ENCODE data around the gene FOXN3.
A peak's percentile ranks its signal among the peaks of the same experiment; 100 is the strongest.

The FOXN3 gene

DNA sequence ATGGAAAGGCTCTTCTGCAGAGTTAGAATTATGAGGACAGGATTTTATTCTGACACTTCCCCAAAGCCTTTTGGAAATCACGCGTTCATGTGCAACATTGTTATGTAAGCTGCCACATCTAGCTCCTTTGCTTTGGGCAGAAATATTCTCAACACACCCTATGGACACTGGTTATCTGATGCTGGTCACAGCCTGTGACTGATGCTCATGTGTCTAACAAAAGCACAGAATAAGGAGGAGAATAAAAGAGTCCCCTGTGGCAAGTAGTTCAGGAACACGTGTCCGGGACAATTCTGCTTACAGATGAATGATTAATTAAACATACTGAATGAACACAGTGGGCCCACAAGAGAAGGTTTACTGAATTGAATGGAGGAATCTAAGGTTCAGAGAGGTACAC is 22.1 kb downstream of the FOXN3 start:
- POLR2A ChIA-PET = no interaction called here
- peaks cover 0 to 30% (median 23%) of the 10 kb centered on the region in 4 experiments for H3K4me1 ChIP-seq (ENCODE audit: control extremely low read depth in 1 of 4, control insufficient read depth in 4 of 4, insufficient read depth in 4 of 4, low read length in 3 of 4)
- no peak overlapping the region for H3K27ac ChIP-seq (ENCODE audit: insufficient read depth in 1 of 2, low read depth in 1 of 2, low read length in 2 of 2, poor library complexity in 1 of 2, severe bottlenecking in 2 of 2)
- no peaks in the 10 kb centered on the region for H3K27me3 ChIP-seq (replicated peaks in 2 of 5; ENCODE audit: control insufficient read depth in 4 of 5, insufficient read depth in 5 of 5, low read length in 4 of 5)
- peaks cover 0 to 14% (median 3%) of the 10 kb centered on the region in 4 experiments for H3K36me3 ChIP-seq (ENCODE audit: control insufficient read depth in 4 of 4, insufficient read depth in 4 of 4, low read length in 3 of 4)
- no peak overlapping the region for H3K4me3 ChIP-seq (ENCODE audit: control insufficient read depth in 1 of 7, extremely low read depth in 1 of 7, insufficient read depth in 4 of 7, low read depth in 2 of 7, low read length in 6 of 7)
- WGBS (ENCODE audit: insufficient coverage) = 52% methylated on average over 4 of the region's 4 CpGs
- no peaks in the 10 kb centered on the region for H3K9me3 ChIP-seq (ENCODE audit: control extremely low read depth in 1 of 5, control insufficient read depth in 4 of 5, insufficient read depth in 2 of 5, low read depth in 1 of 5, low read length in 4 of 5)
- DNase-seq = no peak
- CTCF ChIA-PET = interaction anchor here (0.9 to 2.0 kb wide), 4 partner anchors 9 to 142 kb away, joined by 3 to 5 read pairs (median 4); no protein-coding TSS in a partner anchor

DNA sequence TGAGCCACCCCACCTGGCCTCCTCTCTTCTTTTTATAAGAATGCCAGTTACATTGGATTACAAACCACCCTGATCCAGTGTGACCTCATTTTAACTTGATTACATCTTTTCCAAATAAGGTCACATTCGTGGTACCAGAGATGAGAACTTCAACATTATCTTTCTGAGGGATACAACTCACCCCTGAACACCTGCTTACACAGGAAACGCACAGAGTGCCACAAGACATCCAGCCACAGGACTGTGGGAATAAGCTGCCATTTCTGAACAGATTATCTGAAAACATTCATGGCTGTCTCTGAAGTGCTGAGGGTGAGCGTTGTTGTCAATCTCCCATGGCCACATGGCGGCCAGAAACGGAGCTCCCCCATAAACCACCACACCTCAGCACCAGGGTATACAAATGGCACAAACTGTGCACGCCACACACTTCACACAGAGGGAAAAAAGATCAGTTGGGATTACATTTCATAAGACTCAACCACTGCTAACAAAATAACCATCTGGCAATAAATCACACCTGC is 23.7 kb downstream of the FOXN3 start:
- CTCF ChIA-PET = interaction anchor here (0.7 to 2.0 kb wide), 5 partner anchors 11 to 234 kb away, joined by 3 to 5 read pairs (median 3); no protein-coding TSS in a partner anchor
- H3K4me3 ChIP-seq (ENCODE audit: control insufficient read depth in 1 of 7, extremely low read depth in 1 of 7, insufficient read depth in 4 of 7, low read depth in 2 of 7, low read length in 6 of 7) = no peak overlapping the region
- H3K9me3 ChIP-seq (ENCODE audit: control extremely low read depth in 1 of 5, control insufficient read depth in 4 of 5, insufficient read depth in 2 of 5, low read depth in 1 of 5, low read length in 4 of 5) = no peaks in the 10 kb centered on the region
- H3K27me3 ChIP-seq (replicated peaks in 2 of 5; ENCODE audit: control insufficient read depth in 4 of 5, insufficient read depth in 5 of 5, low read length in 4 of 5) = no peaks in the 10 kb centered on the region
- WGBS (ENCODE audit: insufficient coverage) = 85% methylated on average over 6 of the region's 6 CpGs
- POLR2A ChIA-PET = interaction anchor here (0.6 kb wide), 1 partner anchor 184 kb away, joined by 4 read pairs; no protein-coding TSS in a partner anchor
- no peak overlapping the region for H3K27ac ChIP-seq (ENCODE audit: insufficient read depth in 1 of 2, low read depth in 1 of 2, low read length in 2 of 2, poor library complexity in 1 of 2, severe bottlenecking in 2 of 2)
- peaks cover 0 to 12% (median 3%) of the 10 kb centered on the region in 4 experiments for H3K36me3 ChIP-seq (ENCODE audit: control insufficient read depth in 4 of 4, insufficient read depth in 4 of 4, low read length in 3 of 4)
- H3K4me1 ChIP-seq (ENCODE audit: control extremely low read depth in 1 of 4, control insufficient read depth in 4 of 4, insufficient read depth in 4 of 4, low read length in 3 of 4) = peaks cover 0 to 19% (median 13%) of the 10 kb centered on the region in 4 experiments
- DNase-seq = peak in 2 of 3 donors; percentile 26 to 48

DNA sequence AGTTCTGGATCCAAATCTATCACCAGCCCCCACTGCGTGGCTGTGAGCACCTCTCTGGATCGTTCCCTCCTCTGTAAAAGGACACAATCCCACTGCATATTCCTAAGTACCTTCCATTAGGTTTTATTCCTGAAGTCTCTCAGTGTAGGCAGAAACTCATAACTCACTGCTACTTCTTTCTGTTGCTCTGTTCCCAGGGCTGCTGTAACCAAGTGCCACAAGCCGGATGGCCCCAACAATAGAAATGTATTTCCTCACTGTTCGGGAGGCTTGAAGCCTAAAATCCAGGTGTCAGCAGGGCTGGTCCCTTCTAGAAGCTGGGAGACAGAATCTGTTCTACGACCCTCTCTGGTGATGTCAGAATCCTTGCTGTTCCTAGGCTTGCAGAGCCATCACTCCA is 24.9 kb downstream of the FOXN3 start:
- POLR2A ChIA-PET = no interaction called here

DNA sequence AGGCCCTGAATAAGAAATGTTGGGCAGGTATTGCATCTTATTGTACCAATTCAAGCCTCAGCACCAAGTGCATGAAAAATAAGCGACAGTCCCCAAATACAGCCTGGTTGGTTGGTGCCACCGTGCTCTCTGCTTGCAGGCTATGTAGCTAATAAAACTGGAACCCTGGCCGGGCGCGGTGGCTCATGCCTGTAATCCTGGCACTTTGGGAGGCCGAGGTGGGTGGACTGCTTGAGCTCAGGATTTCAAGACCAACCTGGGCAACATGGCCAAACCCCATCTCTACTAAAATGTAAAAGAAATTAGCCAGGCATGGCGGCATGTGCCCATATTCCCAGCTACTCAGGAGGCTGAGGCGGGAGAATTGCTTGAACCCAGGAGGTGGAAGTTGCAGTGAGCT is 25.5 kb downstream of the FOXN3 start:
- CTCF ChIA-PET = no interaction called here

More for the DNA sequence above, 24.9 kb downstream of the FOXN3 start:
- H3K36me3 ChIP-seq (ENCODE audit: control insufficient read depth in 4 of 4, insufficient read depth in 4 of 4, low read length in 3 of 4) = peaks cover 0 to 12% (median 4%) of the 10 kb centered on the region in 4 experiments
- no peaks in the 10 kb centered on the region for H3K27me3 ChIP-seq (replicated peaks in 2 of 5; ENCODE audit: control insufficient read depth in 4 of 5, insufficient read depth in 5 of 5, low read length in 4 of 5)
- 78% methylated on average over 5 of the region's 5 CpGs for WGBS (ENCODE audit: insufficient coverage)
- CTCF ChIA-PET = interaction anchor here (0.8 kb wide), 1 partner anchor 22 kb away, joined by 3 read pairs; no protein-coding TSS in a partner anchor
- DNase-seq = no peak
- no peak overlapping the region for H3K4me3 ChIP-seq (ENCODE audit: control insufficient read depth in 1 of 7, extremely low read depth in 1 of 7, insufficient read depth in 4 of 7, low read depth in 2 of 7, low read length in 6 of 7)
- H3K27ac ChIP-seq (ENCODE audit: insufficient read depth in 1 of 2, low read depth in 1 of 2, low read length in 2 of 2, poor library complexity in 1 of 2, severe bottlenecking in 2 of 2) = no peak overlapping the region
- H3K4me1 ChIP-seq (ENCODE audit: control extremely low read depth in 1 of 4, control insufficient read depth in 4 of 4, insufficient read depth in 4 of 4, low read length in 3 of 4) = peaks cover 0 to 19% (median 13%) of the 10 kb centered on the region in 4 experiments
- no peaks in the 10 kb centered on the region for H3K9me3 ChIP-seq (ENCODE audit: control extremely low read depth in 1 of 5, control insufficient read depth in 4 of 5, insufficient read depth in 2 of 5, low read depth in 1 of 5, low read length in 4 of 5)

DNA sequence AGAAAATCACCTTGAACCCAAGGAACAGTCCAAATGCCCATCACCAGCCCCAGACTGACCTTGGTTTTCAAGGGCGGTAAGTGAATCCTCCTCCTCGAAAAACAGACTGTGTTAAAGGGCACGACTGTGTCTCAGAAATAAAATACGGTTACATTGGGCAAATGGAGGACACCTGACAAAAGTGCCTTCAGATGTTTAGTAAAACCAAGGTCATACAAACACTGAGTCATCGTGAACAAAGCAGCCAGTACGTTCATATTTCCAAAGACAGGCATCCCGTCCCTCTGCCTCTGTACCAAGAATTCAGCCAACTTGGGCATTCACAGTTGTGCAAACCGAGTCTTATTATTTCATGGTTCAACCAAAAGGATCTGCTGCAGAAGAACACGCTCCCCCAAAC is 25.9 kb downstream of the FOXN3 start:
- Histone ChIP-seq H3K27ac (ENCODE audit: insufficient read depth in 1 of 2, low read depth in 1 of 2, low read length in 2 of 2, poor library complexity in 1 of 2, severe bottlenecking in 2 of 2) (no peak overlapping the region), H3K36me3 (ENCODE audit: control insufficient read depth in 4 of 4, insufficient read depth in 4 of 4, low read length in 3 of 4) (peaks cover 0 to 12% (median 4%) of the 10 kb centered on the region in 4 experiments), H3K4me3 (ENCODE audit: control insufficient read depth in 1 of 7, extremely low read depth in 1 of 7, insufficient read depth in 4 of 7, low read depth in 2 of 7, low read length in 6 of 7) (no peak overlapping the region), H3K9me3 (ENCODE audit: control extremely low read depth in 1 of 5, control insufficient read depth in 4 of 5, insufficient read depth in 2 of 5, low read depth in 1 of 5, low read length in 4 of 5) (no peaks in the 10 kb centered on the region), H3K27me3 (replicated peaks in 2 of 5; ENCODE audit: control insufficient read depth in 4 of 5, insufficient read depth in 5 of 5, low read length in 4 of 5) (no peaks in the 10 kb centered on the region), H3K4me1 (ENCODE audit: control extremely low read depth in 1 of 4, control insufficient read depth in 4 of 4, insufficient read depth in 4 of 4, low read length in 3 of 4) (peaks cover 0 to 21% (median 17%) of the 10 kb centered on the region in 4 experiments)
- ChIA-PET POLR2A (no interaction called here), CTCF (no interaction called here)
- no peak for DNase-seq
- WGBS (ENCODE audit: insufficient coverage) = 98% methylated on average over 9 of the region's 9 CpGs

More for the DNA sequence above, 25.5 kb downstream of the FOXN3 start:
- no peak overlapping the region for H3K27ac ChIP-seq (ENCODE audit: insufficient read depth in 1 of 2, low read depth in 1 of 2, low read length in 2 of 2, poor library complexity in 1 of 2, severe bottlenecking in 2 of 2)
- H3K4me3 ChIP-seq (ENCODE audit: control insufficient read depth in 1 of 7, extremely low read depth in 1 of 7, insufficient read depth in 4 of 7, low read depth in 2 of 7, low read length in 6 of 7) = no peak overlapping the region
- H3K9me3 ChIP-seq (ENCODE audit: control extremely low read depth in 1 of 5, control insufficient read depth in 4 of 5, insufficient read depth in 2 of 5, low read depth in 1 of 5, low read length in 4 of 5) = no peaks in the 10 kb centered on the region
- no peak for DNase-seq
- 88% methylated on average over 8 of the region's 8 CpGs for WGBS (ENCODE audit: insufficient coverage)
- no peaks in the 10 kb centered on the region for H3K27me3 ChIP-seq (replicated peaks in 2 of 5; ENCODE audit: control insufficient read depth in 4 of 5, insufficient read depth in 5 of 5, low read length in 4 of 5)
- peaks cover 0 to 19% (median 14%) of the 10 kb centered on the region in 4 experiments for H3K4me1 ChIP-seq (ENCODE audit: control extremely low read depth in 1 of 4, control insufficient read depth in 4 of 4, insufficient read depth in 4 of 4, low read length in 3 of 4)
- POLR2A ChIA-PET = no interaction called here
- H3K36me3 ChIP-seq (ENCODE audit: control insufficient read depth in 4 of 4, insufficient read depth in 4 of 4, low read length in 3 of 4) = peaks cover 0 to 12% (median 4%) of the 10 kb centered on the region in 4 experiments

DNA sequence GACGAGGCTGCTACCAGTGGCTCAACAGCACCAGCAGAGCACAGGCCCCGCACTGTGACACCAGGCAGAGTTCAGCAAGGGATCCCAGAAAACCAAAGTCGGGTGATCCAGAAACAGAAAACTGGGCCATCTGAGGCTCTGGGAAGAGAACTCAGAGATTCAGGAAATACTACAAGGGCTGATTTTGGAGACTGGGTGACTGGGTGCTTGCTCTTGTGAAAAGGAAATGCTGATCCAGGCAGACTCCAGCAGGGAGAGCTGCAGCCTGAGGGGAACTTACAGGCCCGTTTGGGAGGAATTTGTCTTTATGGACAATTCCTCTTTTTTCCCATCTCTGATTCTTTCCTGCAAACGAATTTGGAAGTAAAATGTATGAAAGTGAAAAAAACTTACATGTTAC is 28.2 kb downstream of the FOXN3 start:
- POLR2A ChIA-PET = no interaction called here
- Histone ChIP-seq H3K4me3 (ENCODE audit: control insufficient read depth in 1 of 7, extremely low read depth in 1 of 7, insufficient read depth in 4 of 7, low read depth in 2 of 7, low read length in 6 of 7) (no peak overlapping the region), H3K27me3 (replicated peaks in 2 of 5; ENCODE audit: control insufficient read depth in 4 of 5, insufficient read depth in 5 of 5, low read length in 4 of 5) (no peaks in the 10 kb centered on the region), H3K4me1 (ENCODE audit: control extremely low read depth in 1 of 4, control insufficient read depth in 4 of 4, insufficient read depth in 4 of 4, low read length in 3 of 4) (peaks cover 4 to 12% (median 10%) of the 10 kb centered on the region in 4 experiments), H3K27ac (ENCODE audit: insufficient read depth in 1 of 2, low read depth in 1 of 2, low read length in 2 of 2, poor library complexity in 1 of 2, severe bottlenecking in 2 of 2) (no peak overlapping the region), H3K9me3 (ENCODE audit: control extremely low read depth in 1 of 5, control insufficient read depth in 4 of 5, insufficient read depth in 2 of 5, low read depth in 1 of 5, low read length in 4 of 5) (no peaks in the 10 kb centered on the region), H3K36me3 (ENCODE audit: control insufficient read depth in 4 of 4, insufficient read depth in 4 of 4, low read length in 3 of 4) (peaks cover 0 to 12% (median 7%) of the 10 kb centered on the region in 4 experiments)
- DNase-seq = no peak
- CTCF ChIA-PET = interaction anchor here (0.7 kb wide), 1 partner anchor 20 kb away, joined by 3 read pairs; no protein-coding TSS in a partner anchor
- WGBS (ENCODE audit: insufficient coverage) = 94% methylated on average over 3 of the region's 5 CpGs

DNA sequence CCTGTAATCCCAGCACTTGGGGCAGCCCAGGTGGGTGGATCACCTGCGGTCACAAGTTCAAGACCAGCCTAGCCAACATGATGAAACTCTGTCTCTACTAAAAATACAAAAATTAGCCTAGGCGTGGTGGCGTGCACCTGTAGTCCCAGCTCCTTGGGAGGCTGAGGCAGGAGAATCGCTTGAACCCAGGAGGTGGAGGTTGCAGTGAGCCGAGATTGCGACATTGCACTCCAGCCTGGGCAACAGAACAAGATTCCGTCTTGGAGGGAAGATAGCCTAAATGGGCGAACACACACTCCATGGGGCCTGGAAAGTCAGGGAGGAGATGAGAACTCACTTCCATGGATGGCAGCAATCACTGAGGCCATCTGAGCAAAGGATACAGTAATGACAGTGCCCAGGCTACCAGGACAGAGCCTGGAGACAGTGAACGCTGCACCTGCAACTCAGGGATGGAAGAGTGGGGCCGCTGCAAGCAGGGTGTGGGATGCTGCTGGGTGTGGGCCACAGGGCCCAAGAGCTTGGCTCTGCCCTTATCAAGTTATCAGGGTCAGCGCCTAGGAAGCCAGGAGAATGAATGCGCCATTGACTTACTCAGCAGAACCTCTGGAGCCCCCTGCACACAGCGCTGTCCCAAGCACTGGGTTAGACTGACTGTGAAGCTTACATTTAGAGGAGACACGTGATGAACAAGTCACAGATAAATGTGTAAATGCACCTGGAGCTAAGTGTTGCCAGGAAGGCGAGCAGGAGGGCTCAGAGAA is 28.9 kb downstream of the FOXN3 start:
- H3K36me3 ChIP-seq (ENCODE audit: control insufficient read depth in 4 of 4, insufficient read depth in 4 of 4, low read length in 3 of 4) = peaks cover 0 to 12% (median 8%) of the 10 kb centered on the region in 4 experiments
- peaks cover 3 to 6% (median 4%) of the 10 kb centered on the region in 4 experiments for H3K4me1 ChIP-seq (ENCODE audit: control extremely low read depth in 1 of 4, control insufficient read depth in 4 of 4, insufficient read depth in 4 of 4, low read length in 3 of 4)
- H3K27me3 ChIP-seq (replicated peaks in 2 of 5; ENCODE audit: control insufficient read depth in 4 of 5, insufficient read depth in 5 of 5, low read length in 4 of 5) = no peaks in the 10 kb centered on the region
- WGBS (ENCODE audit: insufficient coverage) = 96% methylated on average over 13 of the region's 15 CpGs
- CTCF ChIA-PET = interaction anchor here (0.7 kb wide), 1 partner anchor 21 kb away, joined by 3 read pairs; no protein-coding TSS in a partner anchor
- H3K4me3 ChIP-seq (ENCODE audit: control insufficient read depth in 1 of 7, extremely low read depth in 1 of 7, insufficient read depth in 4 of 7, low read depth in 2 of 7, low read length in 6 of 7) = no peak overlapping the region
- no peak overlapping the region for H3K27ac ChIP-seq (ENCODE audit: insufficient read depth in 1 of 2, low read depth in 1 of 2, low read length in 2 of 2, poor library complexity in 1 of 2, severe bottlenecking in 2 of 2)
- POLR2A ChIA-PET = no interaction called here
- no peaks in the 10 kb centered on the region for H3K9me3 ChIP-seq (ENCODE audit: control extremely low read depth in 1 of 5, control insufficient read depth in 4 of 5, insufficient read depth in 2 of 5, low read depth in 1 of 5, low read length in 4 of 5)
- no peak for DNase-seq

All from common myeloid progenitor, CD34-positive (primary cell).